GM21515 (cell line): ENCODE measurements around the gene TNC.

Experiments
- ATAC-seq: cut with Tn5 transposase; IDR thresholded peaks from one replicate; pipeline ENCODE4 v1.9.1; 2021; ENCODE audit not compliant: unreplicated experiment

The TNC gene

GRCh38 chr9:115104908-115105307 is 13.0 kb downstream of the TNC start:
- ATAC-seq, result no peak

GRCh38 chr9:115103746-115104477 is 14.0 kb downstream of the TNC start:
- no peak for ATAC-seq

- no peak for ATAC-seq
Measured at GRCh38 chr9:115099901-115100300, 18.1 kb downstream of the TNC start.

- ATAC-seq, result no peak
Measured at GRCh38 chr9:115098226-115098965, 19.6 kb downstream of the TNC start.

- ATAC-seq, result no peak
Measured at GRCh38 chr9:115093520-115093919, 24.4 kb downstream of the TNC start.

GRCh38 chr9:115090486-115090885 is 27.5 kb downstream of the TNC start:
- no peak for ATAC-seq

- no peak for ATAC-seq
Measured at GRCh38 chr9:115088860-115089259, 29.1 kb downstream of the TNC start.

- no peak for ATAC-seq
Measured at GRCh38 chr9:115086886-115087285, 31.1 kb downstream of the TNC start.

GRCh38 chr9:115086461-115086860 is 31.5 kb downstream of the TNC start:
- no peak for ATAC-seq

GRCh38 chr9:115085773-115086377 is 32.1 kb downstream of the TNC start:
- ATAC-seq, result no peak

- ATAC-seq, result no peak
Measured at GRCh38 chr9:115084709-115085108, 33.2 kb downstream of the TNC start.

- no peak for ATAC-seq
Measured at GRCh38 chr9:115084157-115084556, 33.8 kb downstream of the TNC start.

- ATAC-seq, result no peak
Measured at GRCh38 chr9:115080242-115080641, 37.7 kb downstream of the TNC start.

GRCh38 chr9:115079156-115079555 is 38.8 kb downstream of the TNC start:
- ATAC-seq, result no peak

- ATAC-seq, result no peak
Measured at GRCh38 chr9:115073456-115073855, 44.5 kb downstream of the TNC start.

GRCh38 chr9:115071176-115071575 is 46.8 kb downstream of the TNC start:
- no peak for ATAC-seq

- no peak for ATAC-seq
Measured at GRCh38 chr9:115069771-115070170, 48.2 kb downstream of the TNC start.

- ATAC-seq, result no peak
Measured at GRCh38 chr9:115069302-115069701, 48.7 kb downstream of the TNC start.

GRCh38 chr9:115068031-115068430 is 49.9 kb downstream of the TNC start:
- no peak for ATAC-seq

- ATAC-seq, result no peak
Measured at GRCh38 chr9:115063058-115063845, 54.7 kb downstream of the TNC start.

- no peak for ATAC-seq
Measured at GRCh38 chr9:115058684-115059315, 59.2 kb downstream of the TNC start.
